ENCODE data around the gene POLR2C. TPM values are rescaled to one million over a fixed set of nuclear protein-coding genes. Genes with fewer than 3 reads are reported as not detected.
"Not testable (repeated sequence)": the region's sequence is repeated elsewhere in the genome, so short reads cannot be mapped to it uniquely, and the experiment has no call there.

The POLR2C gene
- total RNA-seq, 1 donor from 2014 or later = 70.9 TPM

GRCh38 chr16:57478396-57479204 lies 16.1 kb downstream of the POLR2C start:
- FAIRE-seq (no peak), DNase-seq (ENCODE audit: low spot score in 2 of 2) (no peak)

GRCh38 chr16:57479205-57479975 lies 16.9 kb downstream of the POLR2C start:
- FAIRE-seq (no peak), DNase-seq (ENCODE audit: low spot score in 2 of 2) (peak; percentile 57 to 75)

- FAIRE-seq (no peak), DNase-seq (ENCODE audit: low spot score in 2 of 2) (no peak)
Observed at GRCh38 chr16:57479976-57480753, 17.7 kb downstream of the POLR2C start.

GRCh38 chr16:57480754-57481230 lies 18.3 kb downstream of the POLR2C start:
- no peak for FAIRE-seq
- DNase-seq (ENCODE audit: low spot score in 2 of 2) = no peak

- FAIRE-seq (no peak), DNase-seq (ENCODE audit: low spot score in 2 of 2) (no peak)
Observed at GRCh38 chr16:57481421-57481820, 18.9 kb downstream of the POLR2C start.

- FAIRE-seq (no peak), DNase-seq (ENCODE audit: low spot score in 2 of 2) (no peak)
Observed at GRCh38 chr16:57482845-57483545, 20.5 kb downstream of the POLR2C start.

- FAIRE-seq (no peak), DNase-seq (ENCODE audit: low spot score in 2 of 2) (no peak)
Observed at GRCh38 chr16:57483725-57484514, 21.4 kb downstream of the POLR2C start.

GRCh38 chr16:57484515-57485005 lies 22.1 kb downstream of the POLR2C start:
- FAIRE-seq (no peak), DNase-seq (ENCODE audit: low spot score in 2 of 2) (no peak)

- DNase-seq (ENCODE audit: low spot score in 2 of 2) (no peak), FAIRE-seq (no peak)
Observed at GRCh38 chr16:57485091-57485915, 22.8 kb downstream of the POLR2C start.

- FAIRE-seq = no peak
- DNase-seq (ENCODE audit: low spot score in 2 of 2) = peak; percentile 85 to 96
Observed at GRCh38 chr16:57485916-57486857, 23.7 kb downstream of the POLR2C start, which contains the start of gene DOK4. DOK4 (minus strand) TSS chr16:57486493; CDS start chr16:57479507, 6,986 bp downstream.

- FAIRE-seq = no peak
Observed at GRCh38 chr16:57486858-57487834, 24.7 kb downstream of the POLR2C start.

GRCh38 chr16:57489229-57489628 lies 26.8 kb downstream of the POLR2C start:
- FAIRE-seq (no peak), DNase-seq (ENCODE audit: low spot score in 2 of 2) (no peak)

More at GRCh38 chr16:57486858-57487834, 24.7 kb downstream of the POLR2C start:
- DNase-seq (ENCODE audit: low spot score in 2 of 2) = no peak

GRCh38 chr16:57493767-57494166 lies 31.3 kb downstream of the POLR2C start:
- DNase-seq (ENCODE audit: low spot score in 2 of 2) (no peak), FAIRE-seq (no peak)

GRCh38 chr16:57497121-57497520 lies 34.6 kb downstream of the POLR2C start:
- DNase-seq (ENCODE audit: low spot score in 2 of 2) (no peak), FAIRE-seq (no peak)

- DNase-seq (ENCODE audit: low spot score in 2 of 2) (no peak), FAIRE-seq (no peak)
Observed at GRCh38 chr16:57498031-57498430, 35.6 kb downstream of the POLR2C start.

- not testable (repeated sequence) for FAIRE-seq; DNase-seq (ENCODE audit: low spot score in 2 of 2)
Observed at GRCh38 chr16:57499941-57500340, 37.5 kb downstream of the POLR2C start.
